ENCODE results near the gene NCLN. TPM values are rescaled to one million over a fixed set of nuclear protein-coding genes. Genes with fewer than 3 reads are reported as not detected.
"Not testable (repeated sequence)": the region's sequence is repeated elsewhere in the genome, so short reads cannot be mapped to it uniquely, and the experiment has no call there.

NCLN gene
- total RNA-seq, 1 experiment from 2014 or later = 84.1 TPM

GRCh38 chr19:3233831-3234230 is 48.1 kb downstream of the NCLN start:
- POLR2A ChIA-PET = interaction anchor here (0.7 kb wide), 1 partner anchor 865 kb away, joined by 3 read pairs; no protein-coding TSS in a partner anchor
- intact Hi-C loops (cut with micrococcal nuclease) = no loop called here
- no TSS peak for BruUV-seq (replicated peaks)
- H3K4me3 Mint-ChIP-seq (ENCODE audit: unreplicated experiment) = no peak overlapping the region
- no peaks in the 10 kb centered on the region for H3K9me3 Mint-ChIP-seq (ENCODE audit: unreplicated experiment)
- no peaks in the 10 kb centered on the region for H3K36me3 Mint-ChIP-seq (ENCODE audit: insufficient read depth, unreplicated experiment)
- peaks cover 13% of the 10 kb centered on the region for H3K27me3 Mint-ChIP-seq (ENCODE audit: insufficient read depth, unreplicated experiment)
- no peak for DNase-seq (ENCODE audit: unreplicated experiment)
- no peaks in the 10 kb centered on the region for H3K4me1 Mint-ChIP-seq (ENCODE audit: insufficient read depth, unreplicated experiment)
- no peak for TF ChIP-seq CTCF (IDR thresholded peaks at IDR 0.05; ENCODE audit: unreplicated experiment)
- CTCF ChIA-PET = interaction anchor here (0.6 to 1.2 kb wide), 2 partner anchors 9 to 336 kb away, joined by 3 to 4 read pairs; no protein-coding TSS in a partner anchor
- no peak overlapping the region for H3K27ac Mint-ChIP-seq (ENCODE audit: low read depth, unreplicated experiment)

- Mint-ChIP-seq H3K9me3 (ENCODE audit: unreplicated experiment) (no peaks in the 10 kb centered on the region), H3K27me3 (ENCODE audit: insufficient read depth, unreplicated experiment) (peaks cover 20% of the 10 kb centered on the region), H3K4me3 (ENCODE audit: unreplicated experiment) (no peak overlapping the region), H3K4me1 (ENCODE audit: insufficient read depth, unreplicated experiment) (no peaks in the 10 kb centered on the region), H3K36me3 (ENCODE audit: insufficient read depth, unreplicated experiment) (no peaks in the 10 kb centered on the region), H3K27ac (ENCODE audit: low read depth, unreplicated experiment) (no peak overlapping the region)
- intact Hi-C loops (cut with micrococcal nuclease) = no loop called here
- ChIA-PET CTCF (interaction anchor here (0.5 to 0.6 kb wide), 3 partner anchors 19 to 281 kb away, joined by 3 to 6 read pairs (median 3); no protein-coding TSS in a partner anchor), POLR2A (interaction anchor here (0.7 kb wide), 1 partner anchor 45 kb away, joined by 3 read pairs; no protein-coding TSS in a partner anchor)
- no TSS peak for BruUV-seq (replicated peaks)
- DNase-seq (ENCODE audit: unreplicated experiment) = no peak
- peak; percentile 23 for TF ChIP-seq CTCF (IDR thresholded peaks at IDR 0.05; ENCODE audit: unreplicated experiment)
Measured at GRCh38 chr19:3234800-3235199, 49.1 kb downstream of the NCLN start.

GRCh38 chr19:3235604-3236003 is 49.9 kb downstream of the NCLN start:
- H3K27me3 Mint-ChIP-seq (ENCODE audit: insufficient read depth, unreplicated experiment) = peaks cover 27% of the 10 kb centered on the region
- intact Hi-C loops (cut with micrococcal nuclease); H3K9me3 Mint-ChIP-seq (ENCODE audit: unreplicated experiment); DNase-seq (ENCODE audit: unreplicated experiment); H3K4me3 Mint-ChIP-seq (ENCODE audit: unreplicated experiment); CTCF ChIA-PET; BruUV-seq (replicated peaks); H3K36me3 Mint-ChIP-seq (ENCODE audit: insufficient read depth, unreplicated experiment); H3K4me1 Mint-ChIP-seq (ENCODE audit: insufficient read depth, unreplicated experiment); H3K27ac Mint-ChIP-seq (ENCODE audit: low read depth, unreplicated experiment): not testable (repeated sequence)
- POLR2A ChIA-PET = interaction anchor here (0.7 kb wide), 1 partner anchor 45 kb away, joined by 3 read pairs; no protein-coding TSS in a partner anchor

- H3K4me3 Mint-ChIP-seq (ENCODE audit: unreplicated experiment) = no peak overlapping the region
- no peak for TF ChIP-seq CTCF (IDR thresholded peaks at IDR 0.05; ENCODE audit: unreplicated experiment)
- H3K36me3 Mint-ChIP-seq (ENCODE audit: insufficient read depth, unreplicated experiment) = no peaks in the 10 kb centered on the region
- BruUV-seq (replicated peaks) = no TSS peak
- H3K27ac Mint-ChIP-seq (ENCODE audit: low read depth, unreplicated experiment) = no peak overlapping the region
- no peaks in the 10 kb centered on the region for H3K9me3 Mint-ChIP-seq (ENCODE audit: unreplicated experiment)
- POLR2A ChIA-PET = no interaction called here
- CTCF ChIA-PET = interaction anchor here (0.7 to 1.4 kb wide), 2 partner anchors 12 to 372 kb away, joined by 3 to 5 read pairs; partner anchors contain the start of gene CELF5
- intact Hi-C loops (cut with micrococcal nuclease) = no loop called here
- H3K27me3 Mint-ChIP-seq (ENCODE audit: insufficient read depth, unreplicated experiment) = peaks cover 27% of the 10 kb centered on the region
- no peak for DNase-seq (ENCODE audit: unreplicated experiment)
- H3K4me1 Mint-ChIP-seq (ENCODE audit: insufficient read depth, unreplicated experiment) = no peaks in the 10 kb centered on the region
Measured at GRCh38 chr19:3236272-3236671, 50.5 kb downstream of the NCLN start.
